Left kidney (tissue), 2 donors: Measurements from ENCODE around the gene CDYL. TPM values are rescaled to one million over a fixed set of nuclear protein-coding genes. Genes with fewer than 3 reads are reported as not detected.

Experiments used
- DNase-seq: peaks from one replicate; pipeline ENCODE4 v3.0.0-alpha.2; 2013
- polyA plus RNA-seq: library from polyadenylated mRNA; unstranded; fragments of 120-200 nt; gene quantifications from one replicate; pipeline ENCODE4 v1.2.1, GENCODE V29; 2013; ENCODE audit not compliant: insufficient read length

CDYL gene
- polyA plus RNA-seq, 1 donor = 27.7 TPM

DNA sequence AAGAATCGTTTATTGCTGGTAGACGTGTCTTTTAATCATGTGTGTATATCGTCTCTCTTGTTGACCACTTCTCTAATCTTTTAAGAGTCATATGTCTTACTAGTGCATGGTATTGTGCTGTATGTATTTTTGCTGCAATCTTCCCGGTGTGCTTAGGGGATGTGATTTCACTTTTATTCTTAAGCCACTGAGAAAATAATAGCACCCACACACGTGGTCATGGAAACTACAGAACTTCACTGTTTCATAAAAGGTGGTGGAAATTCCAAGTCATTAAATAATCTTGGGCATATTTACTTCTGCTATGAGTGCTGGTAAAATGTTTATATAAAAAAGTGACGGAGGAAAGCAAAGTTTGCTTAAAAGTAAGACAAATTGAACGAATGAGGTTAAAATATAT, 3.0 kb upstream of the CDYL start:
- no peak for DNase-seq

DNA sequence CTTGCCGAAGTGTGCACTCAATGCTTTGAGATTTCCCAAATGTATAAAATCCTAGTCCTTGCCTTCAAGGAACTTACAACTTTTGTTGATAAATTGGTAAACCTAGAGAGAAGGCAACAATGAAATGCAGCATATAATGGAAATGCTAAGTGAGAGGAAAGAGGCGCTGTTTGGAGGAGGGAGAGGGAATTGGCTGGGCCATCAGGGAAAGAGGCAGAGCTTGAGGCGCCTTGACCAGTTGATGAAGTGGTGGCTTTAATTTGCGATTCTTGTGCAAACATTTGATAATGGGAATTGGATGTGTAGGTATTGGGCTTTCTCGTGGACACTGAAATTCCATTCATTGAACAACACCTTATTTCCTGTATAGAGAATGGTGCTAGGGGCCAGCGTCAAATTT, 1.9 kb upstream of the CDYL start:
- no peak for DNase-seq

GRCh38 chr6:4774715-4775493, 1.3 kb upstream of the CDYL start:
- DNase-seq = peak; percentile 13

DNA sequence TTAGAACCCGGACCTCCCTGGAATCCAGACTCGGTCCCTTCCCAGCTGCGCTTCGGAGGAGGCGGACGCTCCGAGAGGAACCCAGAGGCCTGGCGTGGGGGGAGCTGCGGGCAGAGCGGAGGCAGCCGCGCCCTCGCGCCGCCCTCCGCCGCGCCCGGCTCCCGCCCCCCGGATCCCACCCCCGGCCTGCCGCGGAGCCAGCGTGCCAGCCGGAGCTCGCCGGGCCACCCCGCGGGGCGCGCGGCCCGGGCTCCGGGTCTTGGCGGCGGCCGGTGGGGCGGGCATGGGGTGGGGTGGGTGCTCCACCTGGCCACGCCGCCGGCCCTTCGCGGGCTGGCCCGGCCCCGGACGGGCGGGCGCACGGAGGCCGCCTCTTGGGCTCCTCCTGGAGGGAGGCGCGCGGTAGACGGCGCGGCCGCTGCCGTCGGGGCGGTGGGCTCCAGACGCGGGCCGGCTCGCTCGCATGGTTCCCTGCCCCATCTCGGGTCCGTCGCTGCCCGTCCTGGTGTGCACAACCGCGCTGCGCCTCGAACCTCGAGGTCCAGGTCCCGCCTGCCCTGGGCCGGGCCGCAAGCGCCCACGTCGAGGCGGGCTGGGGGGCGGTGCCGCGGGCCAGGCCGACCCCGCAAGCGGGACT, 592 bp upstream of the CDYL start:
- DNase-seq = peak; percentile 59

GRCh38 chr6:4776493-4777393, 539 bp downstream of the CDYL start:
- peak; percentile 50 for DNase-seq

DNA sequence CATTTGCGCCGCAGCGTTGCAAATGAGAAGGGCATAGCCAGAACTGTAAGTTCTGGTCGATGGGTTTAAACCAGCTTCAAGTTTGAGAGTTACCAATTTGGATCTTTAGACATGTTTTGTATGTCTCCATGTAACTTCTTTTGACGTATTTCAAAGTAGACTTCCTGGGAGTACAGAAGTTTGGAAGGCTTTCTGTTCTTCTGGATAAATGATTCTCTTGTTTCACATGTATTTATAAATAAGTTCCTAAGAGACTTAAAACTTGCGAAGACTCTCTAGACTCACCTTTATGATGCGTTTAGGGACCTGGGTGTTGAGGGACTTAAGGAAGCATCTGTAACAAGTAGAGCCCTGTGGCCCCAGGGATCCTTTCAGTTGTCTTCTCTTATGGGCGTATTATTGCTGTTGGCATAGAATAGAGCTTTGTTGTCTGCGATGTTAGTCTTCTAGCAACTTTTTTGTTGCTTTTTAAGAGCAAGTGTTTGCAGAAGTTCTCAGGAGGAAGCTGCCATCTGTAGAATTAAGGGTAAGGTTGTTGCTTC, 1.3 kb downstream of the CDYL start:
- DNase-seq = no peak

DNA sequence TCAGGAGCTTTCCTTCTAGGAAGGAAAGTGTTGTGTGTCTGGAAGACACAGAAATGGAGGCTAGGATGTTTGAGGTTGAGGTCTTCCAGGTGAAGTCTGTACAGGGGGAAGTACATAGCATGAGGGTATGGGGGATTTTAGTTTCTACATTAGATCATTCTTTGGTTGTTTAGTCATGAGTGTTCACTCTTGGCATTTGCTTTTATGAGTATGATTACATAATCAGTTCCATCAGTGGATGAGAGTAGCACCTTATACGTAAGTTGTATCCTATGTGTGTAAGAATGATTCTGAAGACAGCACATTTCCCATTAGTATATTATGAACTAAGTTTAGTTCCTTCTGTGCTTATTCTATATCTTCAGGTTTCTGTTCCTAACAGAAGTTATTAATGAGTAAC, 1.9 kb downstream of the CDYL start:
- no peak for DNase-seq

- DNase-seq = no peak
Observed at GRCh38 chr6:4780360-4780812, 4.2 kb downstream of the CDYL start.

DNA sequence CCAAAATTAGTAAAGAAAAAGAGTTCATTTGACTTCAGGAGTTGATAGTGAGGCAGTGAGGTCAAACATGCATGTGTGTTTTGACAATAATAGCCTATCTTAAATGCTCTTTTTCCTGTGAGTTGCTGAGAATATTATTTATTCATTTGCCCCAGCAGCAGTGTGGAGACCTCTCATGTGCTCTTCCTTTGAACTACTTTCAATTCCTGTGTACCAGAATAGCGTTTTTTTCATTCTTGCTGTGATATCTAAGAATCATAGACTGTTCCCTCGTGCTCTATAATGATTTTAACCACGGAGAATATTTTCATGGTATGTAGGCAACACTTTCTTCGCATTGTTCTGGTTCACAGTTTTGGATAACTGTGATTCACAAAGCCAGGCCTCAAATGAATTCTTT, 5.2 kb downstream of the CDYL start:
- DNase-seq = no peak

GRCh38 chr6:4781967-4782575, 5.9 kb downstream of the CDYL start:
- DNase-seq = no peak

DNA sequence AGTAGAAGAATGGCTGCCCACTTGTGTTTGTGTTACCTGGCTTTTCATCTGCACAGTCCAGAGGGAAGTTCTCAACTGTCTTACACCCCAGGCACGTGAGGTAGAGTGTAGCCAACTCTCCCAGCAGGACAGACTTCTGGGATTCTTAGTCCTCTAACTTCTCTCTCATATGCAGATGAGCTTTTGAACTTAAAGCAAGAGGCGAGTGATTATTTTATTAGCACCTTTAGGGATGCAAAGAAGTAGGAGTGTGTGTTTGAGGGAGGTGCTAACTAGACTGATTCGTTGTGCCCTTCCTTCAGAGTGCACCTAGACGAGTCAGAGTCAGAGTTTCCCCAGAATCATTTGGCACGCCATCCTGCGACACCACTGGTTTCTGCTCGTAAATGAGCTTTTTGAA, 10.8 kb downstream of the CDYL start:
- DNase-seq = no peak

GRCh38 chr6:4788482-4788881, 12.3 kb downstream of the CDYL start:
- DNase-seq = no peak

- no peak for DNase-seq
Observed at GRCh38 chr6:4788953-4789584, 12.9 kb downstream of the CDYL start.

- no peak for DNase-seq
Observed at GRCh38 chr6:4790158-4790899, 14.1 kb downstream of the CDYL start.

DNA sequence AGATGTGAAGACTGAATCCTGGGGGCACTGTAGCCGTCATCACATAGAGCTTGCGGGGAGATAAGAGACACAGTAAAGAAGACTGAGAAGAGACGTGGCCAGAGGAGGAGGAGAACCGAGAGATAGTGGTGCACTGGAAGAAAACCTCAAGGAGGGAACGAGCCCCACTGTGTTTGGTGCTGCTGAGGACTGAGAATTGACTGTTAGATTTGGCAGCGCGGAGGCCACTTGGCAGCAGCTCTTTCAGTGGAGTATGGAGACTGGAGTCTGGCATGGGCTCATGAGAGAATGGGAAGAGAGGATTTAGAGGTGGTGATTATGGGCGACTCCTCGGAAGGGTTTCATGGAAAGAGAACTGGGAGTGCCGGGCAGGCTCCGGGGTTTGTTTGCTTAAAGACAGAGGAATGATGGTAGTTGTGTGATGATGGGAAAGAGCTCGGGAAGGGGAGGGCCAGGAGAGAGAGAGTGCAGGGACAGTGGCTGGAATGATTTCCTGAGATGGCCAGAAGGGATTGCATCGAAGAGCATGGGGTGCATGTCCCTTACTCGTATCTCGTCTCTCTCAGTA, 18.0 kb downstream of the CDYL start:
- DNase-seq = no peak

- no peak for DNase-seq
Observed at GRCh38 chr6:4797587-4797986, 21.4 kb downstream of the CDYL start.

DNA sequence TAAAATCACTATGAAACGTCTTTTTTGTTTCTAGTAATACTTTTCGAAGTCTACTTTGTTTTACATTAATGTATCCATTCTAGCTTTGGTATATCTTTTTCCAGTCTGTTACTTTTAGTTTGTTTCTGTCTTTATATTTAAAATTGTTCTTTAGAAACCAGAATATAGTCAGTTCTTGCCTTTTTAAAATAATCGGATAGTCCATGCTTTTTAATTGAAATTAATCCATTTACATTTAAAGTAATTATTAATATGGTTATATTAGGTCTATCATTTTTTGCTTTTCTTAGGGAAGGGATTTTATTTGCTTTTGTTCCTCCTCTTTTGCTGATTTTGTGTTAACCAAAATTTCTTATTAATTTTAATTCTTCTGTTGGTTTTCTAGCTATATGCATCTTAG, 23.7 kb downstream of the CDYL start:
- DNase-seq = no peak

- no peak for DNase-seq
Observed at GRCh38 chr6:4800662-4801061, 24.5 kb downstream of the CDYL start.

DNA sequence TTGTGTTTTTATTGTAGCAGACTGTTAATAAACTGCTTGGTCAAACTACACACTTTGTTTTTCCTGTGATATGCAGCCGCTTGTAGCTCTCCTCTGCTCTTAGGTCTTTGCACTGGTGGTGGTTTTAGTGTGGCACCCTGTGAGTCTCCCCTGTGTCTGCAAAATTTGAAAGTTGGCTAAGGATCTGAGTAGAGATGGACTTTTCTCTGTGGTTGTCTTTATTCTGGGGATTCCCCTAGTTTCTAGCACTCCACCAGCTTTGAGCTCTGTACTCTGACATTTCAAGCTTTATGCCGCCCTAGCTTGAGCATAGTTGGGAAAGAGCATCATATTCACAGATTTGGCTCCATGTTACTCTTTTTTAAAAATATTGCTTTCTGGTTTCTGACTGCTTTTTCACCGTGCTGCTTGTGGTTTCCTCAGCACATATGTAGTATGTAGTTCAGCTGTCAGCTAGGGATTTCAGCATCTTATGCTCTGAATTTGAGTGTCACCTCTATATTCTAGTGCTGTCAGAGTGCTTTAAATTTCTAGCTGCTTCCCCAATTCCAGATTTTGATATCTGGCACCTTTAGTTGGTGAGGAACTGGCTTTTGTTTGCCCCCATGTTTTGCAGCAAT, 25.4 kb downstream of the CDYL start:
- no peak for DNase-seq
